Measurements from ENCODE around the gene ATP1B3.
"Not testable (repeated sequence)": the region's sequence is repeated elsewhere in the genome, so short reads cannot be mapped to it uniquely, and the experiment has no call there.

ATP1B3 gene

DNA sequence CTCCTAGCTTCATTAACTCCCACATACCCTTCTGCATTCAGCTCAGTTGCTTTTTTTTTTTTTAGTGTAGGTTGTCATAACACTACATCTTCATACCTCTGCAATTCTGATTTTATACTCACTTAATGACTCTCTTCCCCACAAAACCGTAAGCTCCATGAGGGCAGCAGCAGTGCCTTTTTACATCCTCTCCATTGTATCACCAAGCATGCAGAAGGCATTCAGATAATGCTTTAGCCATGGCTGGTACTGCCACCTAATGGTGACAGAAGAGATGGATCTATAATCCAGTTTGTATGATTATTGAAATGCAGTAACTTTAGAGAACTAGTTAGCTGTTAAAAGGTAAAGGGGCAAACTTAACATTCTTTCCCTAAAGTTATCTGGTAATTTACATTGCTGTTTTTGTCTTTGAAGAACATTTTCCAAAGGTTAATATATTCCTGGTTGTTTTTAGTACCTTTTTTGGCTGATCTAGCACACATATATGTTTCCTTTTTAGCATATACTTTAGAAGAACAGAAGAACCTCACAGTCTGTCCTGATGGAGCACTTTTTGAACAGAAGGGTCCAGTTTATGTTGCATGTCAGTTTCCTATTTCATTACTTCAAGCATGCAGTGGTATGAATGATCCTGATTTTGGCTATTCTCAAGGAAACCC is 36.8 kb downstream of the ATP1B3 start:
- Histone ChIP-seq H3K36me3 (ENCODE audit: control insufficient read depth, insufficient read depth, low read length) (peaks cover 6% of the 10 kb centered on the region), H3K4me1 (ENCODE audit: control insufficient read depth, insufficient read depth, low read length) (no peaks in the 10 kb centered on the region), H3K4me3 (ENCODE audit: low read depth, low read length) (no peak overlapping the region), H3K9ac (ENCODE audit: low read depth, low read length) (no peak overlapping the region), H3K9me3 (ENCODE audit: control insufficient read depth, insufficient read depth, low read length) (no peaks in the 10 kb centered on the region), H3K27me3 (ENCODE audit: control insufficient read depth, insufficient read depth, low read length) (no peaks in the 10 kb centered on the region)

DNA sequence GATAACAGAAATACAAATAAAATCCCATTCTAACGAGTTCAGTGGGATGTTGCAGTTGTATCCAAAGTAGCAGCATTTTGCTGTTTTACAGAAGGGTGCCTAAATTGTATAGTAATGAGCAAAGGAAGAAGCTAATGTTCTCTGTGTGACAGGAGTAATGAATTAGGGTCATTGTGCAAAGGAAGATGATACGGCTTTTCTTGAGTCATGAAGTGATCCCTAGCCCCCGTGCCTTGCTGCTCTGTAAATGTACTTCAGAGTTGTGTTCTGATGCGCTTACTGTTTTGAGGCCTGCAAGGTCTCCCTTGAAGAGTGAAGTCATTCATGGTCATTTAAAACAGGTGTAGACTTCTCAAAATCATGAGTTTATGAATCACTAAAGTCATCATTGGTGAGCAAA is 37.9 kb downstream of the ATP1B3 start:
- Histone ChIP-seq H3K36me3 (ENCODE audit: control insufficient read depth, insufficient read depth, low read length) (peaks cover 3% of the 10 kb centered on the region), H3K4me1 (ENCODE audit: control insufficient read depth, insufficient read depth, low read length) (no peaks in the 10 kb centered on the region), H3K27me3 (ENCODE audit: control insufficient read depth, insufficient read depth, low read length) (no peaks in the 10 kb centered on the region), H3K9ac (ENCODE audit: low read depth, low read length) (no peak overlapping the region), H3K4me3 (ENCODE audit: low read depth, low read length) (no peak overlapping the region), H3K9me3 (ENCODE audit: control insufficient read depth, insufficient read depth, low read length) (no peaks in the 10 kb centered on the region)

DNA sequence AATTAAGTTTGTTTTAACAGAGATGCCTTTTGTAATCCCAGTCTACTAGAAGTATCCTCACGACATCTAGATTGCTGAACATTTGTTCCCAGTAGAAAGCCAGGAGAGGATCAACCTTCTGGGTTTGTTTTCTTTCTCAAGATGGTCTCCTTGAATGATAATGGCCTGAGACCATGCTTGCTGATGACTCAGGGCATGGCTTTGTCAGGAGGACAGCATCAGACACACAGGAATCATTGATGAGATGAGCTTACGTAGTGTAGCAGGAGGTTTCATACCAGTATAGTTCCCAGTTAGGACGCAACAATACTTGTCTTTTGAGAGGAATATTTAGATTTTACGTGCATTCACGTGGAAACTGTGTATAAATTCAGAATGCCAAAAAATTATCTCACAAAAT is 38.6 kb downstream of the ATP1B3 start:
- peaks cover 4% of the 10 kb centered on the region for H3K36me3 ChIP-seq (ENCODE audit: control insufficient read depth, insufficient read depth, low read length)
- no peak overlapping the region for H3K9ac ChIP-seq (ENCODE audit: low read depth, low read length)
- no peaks in the 10 kb centered on the region for H3K4me1 ChIP-seq (ENCODE audit: control insufficient read depth, insufficient read depth, low read length)
- no peaks in the 10 kb centered on the region for H3K9me3 ChIP-seq (ENCODE audit: control insufficient read depth, insufficient read depth, low read length)
- no peak overlapping the region for H3K4me3 ChIP-seq (ENCODE audit: low read depth, low read length)
- H3K27me3 ChIP-seq (ENCODE audit: control insufficient read depth, insufficient read depth, low read length): no peaks in the 10 kb centered on the region

DNA sequence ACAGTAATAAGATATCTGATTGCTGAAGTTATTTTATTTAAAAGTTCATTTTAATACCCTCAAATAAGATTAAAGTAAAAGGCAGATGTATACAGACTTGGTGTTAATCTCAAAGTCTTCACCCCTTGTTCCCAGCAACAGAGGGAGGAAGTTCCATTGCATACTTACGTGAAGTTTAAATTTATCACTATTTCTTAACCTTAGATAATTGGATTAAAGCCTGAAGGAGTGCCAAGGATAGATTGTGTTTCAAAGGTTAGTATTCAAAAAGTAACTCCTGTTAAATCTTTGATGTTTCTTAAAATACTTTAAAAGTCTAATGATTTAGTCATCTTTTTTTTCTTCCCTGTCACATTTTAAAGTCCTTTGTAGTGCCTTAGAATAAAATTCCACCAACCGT is 39.3 kb downstream of the ATP1B3 start:
- Histone ChIP-seq H3K36me3 (ENCODE audit: control insufficient read depth, insufficient read depth, low read length) (peaks cover 7% of the 10 kb centered on the region), H3K27me3 (ENCODE audit: control insufficient read depth, insufficient read depth, low read length) (no peaks in the 10 kb centered on the region), H3K4me3 (ENCODE audit: low read depth, low read length) (no peak overlapping the region), H3K9me3 (ENCODE audit: control insufficient read depth, insufficient read depth, low read length) (no peaks in the 10 kb centered on the region), H3K9ac (ENCODE audit: low read depth, low read length) (no peak overlapping the region), H3K4me1 (ENCODE audit: control insufficient read depth, insufficient read depth, low read length) (no peaks in the 10 kb centered on the region)

DNA sequence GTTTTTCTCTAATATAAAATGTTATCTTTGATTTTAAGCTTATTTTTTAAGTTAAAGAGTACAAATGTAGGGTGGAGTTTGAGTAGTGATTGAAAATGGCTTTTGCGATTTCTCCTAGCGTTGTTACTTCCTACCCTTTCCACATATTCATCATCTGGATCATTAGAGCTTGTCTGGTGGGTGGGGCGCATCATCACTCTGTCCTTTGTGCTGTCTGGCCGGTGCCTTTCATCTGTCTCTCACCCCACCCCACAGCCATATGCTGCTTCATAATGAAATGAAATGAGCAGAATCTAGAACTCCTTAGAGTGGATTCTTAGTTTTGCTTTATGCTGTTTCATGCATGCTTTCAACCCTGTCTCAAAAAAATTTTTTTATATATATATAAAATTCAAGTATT is 44.3 kb downstream of the ATP1B3 start:
- no peak overlapping the region for H3K4me3 ChIP-seq (ENCODE audit: low read depth, low read length)
- no peaks in the 10 kb centered on the region for H3K4me1 ChIP-seq (ENCODE audit: control insufficient read depth, insufficient read depth, low read length)
- peaks cover 6% of the 10 kb centered on the region for H3K36me3 ChIP-seq (ENCODE audit: control insufficient read depth, insufficient read depth, low read length)
- no peaks in the 10 kb centered on the region for H3K9me3 ChIP-seq (ENCODE audit: control insufficient read depth, insufficient read depth, low read length)
- H3K9ac ChIP-seq (ENCODE audit: low read depth, low read length): no peak overlapping the region
- no peaks in the 10 kb centered on the region for H3K27me3 ChIP-seq (ENCODE audit: control insufficient read depth, insufficient read depth, low read length)

DNA sequence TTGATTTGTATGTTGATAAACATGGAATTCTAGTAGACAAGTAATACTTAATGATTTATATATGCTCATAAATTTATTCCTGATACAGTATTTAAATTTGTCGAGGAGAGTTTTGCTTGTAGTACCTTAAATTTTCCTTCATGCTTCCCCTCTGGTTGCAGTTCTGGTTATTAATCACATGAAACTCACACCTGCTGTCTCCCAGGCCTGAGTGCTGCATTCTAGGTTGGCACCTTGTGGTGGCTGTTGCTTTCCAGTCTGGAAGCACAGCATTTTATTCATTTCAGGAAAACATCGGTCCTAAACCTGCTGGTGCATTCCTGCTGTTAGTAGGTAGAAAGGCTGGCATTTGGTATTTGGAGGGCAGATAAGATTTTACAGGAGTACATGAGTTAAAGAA is 44.9 kb downstream of the ATP1B3 start:
- Histone ChIP-seq H3K9ac (ENCODE audit: low read depth, low read length) (no peak overlapping the region), H3K4me3 (ENCODE audit: low read depth, low read length) (no peak overlapping the region), H3K9me3 (ENCODE audit: control insufficient read depth, insufficient read depth, low read length) (no peaks in the 10 kb centered on the region), H3K36me3 (ENCODE audit: control insufficient read depth, insufficient read depth, low read length) (peaks cover 6% of the 10 kb centered on the region), H3K4me1 (ENCODE audit: control insufficient read depth, insufficient read depth, low read length) (no peaks in the 10 kb centered on the region), H3K27me3 (ENCODE audit: control insufficient read depth, insufficient read depth, low read length) (no peaks in the 10 kb centered on the region)

DNA sequence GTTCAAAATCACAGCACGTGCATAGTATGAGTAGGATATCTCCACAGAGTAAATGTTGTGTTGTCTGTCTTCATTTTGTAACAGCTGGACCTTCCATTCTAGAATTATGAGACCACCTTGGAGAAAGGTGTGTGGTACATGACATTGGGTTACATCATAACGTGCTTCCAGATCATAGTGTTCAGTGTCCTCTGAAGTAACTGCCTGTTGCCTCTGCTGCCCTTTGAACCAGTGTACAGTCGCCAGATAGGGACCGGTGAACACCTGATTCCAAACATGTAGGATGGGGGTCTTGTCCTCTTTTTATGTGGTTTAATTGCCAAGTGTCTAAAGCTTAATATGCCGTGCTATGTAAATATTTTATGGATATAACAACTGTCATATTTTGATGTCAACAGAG is 49.2 kb downstream of the ATP1B3 start:
- not testable (repeated sequence) for H3K9me3 ChIP-seq (ENCODE audit: control insufficient read depth, insufficient read depth, low read length); H3K36me3 ChIP-seq (ENCODE audit: control insufficient read depth, insufficient read depth, low read length); H3K27me3 ChIP-seq (ENCODE audit: control insufficient read depth, insufficient read depth, low read length); H3K9ac ChIP-seq (ENCODE audit: low read depth, low read length); H3K4me1 ChIP-seq (ENCODE audit: control insufficient read depth, insufficient read depth, low read length); H3K4me3 ChIP-seq (ENCODE audit: low read depth, low read length)

DNA sequence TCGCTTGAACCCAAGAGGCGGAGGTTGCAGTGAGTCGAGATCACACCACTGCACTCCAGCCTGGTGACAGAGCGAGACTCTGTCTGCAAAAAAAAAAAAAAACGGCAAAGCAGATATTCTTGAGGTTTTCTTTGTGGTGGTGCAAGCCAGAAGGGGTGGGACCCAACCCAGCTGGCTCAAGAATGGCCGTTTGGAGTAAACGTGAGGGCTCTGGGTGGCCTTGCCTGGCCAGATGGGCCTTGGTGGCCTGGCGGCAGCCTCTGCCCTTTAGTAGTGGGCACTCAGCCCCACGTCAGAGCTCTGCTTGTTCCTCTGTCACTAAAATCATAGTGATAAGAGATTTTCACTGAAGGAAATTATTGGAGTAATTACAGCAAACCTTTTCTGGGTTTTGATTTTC is 50.5 kb downstream of the ATP1B3 start:
- H3K27me3 ChIP-seq (ENCODE audit: control insufficient read depth, insufficient read depth, low read length): no peaks in the 10 kb centered on the region
- peaks cover 2% of the 10 kb centered on the region for H3K36me3 ChIP-seq (ENCODE audit: control insufficient read depth, insufficient read depth, low read length)
- no peak overlapping the region for H3K4me3 ChIP-seq (ENCODE audit: low read depth, low read length)
- H3K4me1 ChIP-seq (ENCODE audit: control insufficient read depth, insufficient read depth, low read length): no peaks in the 10 kb centered on the region
- no peaks in the 10 kb centered on the region for H3K9me3 ChIP-seq (ENCODE audit: control insufficient read depth, insufficient read depth, low read length)
- no peak overlapping the region for H3K9ac ChIP-seq (ENCODE audit: low read depth, low read length)

DNA sequence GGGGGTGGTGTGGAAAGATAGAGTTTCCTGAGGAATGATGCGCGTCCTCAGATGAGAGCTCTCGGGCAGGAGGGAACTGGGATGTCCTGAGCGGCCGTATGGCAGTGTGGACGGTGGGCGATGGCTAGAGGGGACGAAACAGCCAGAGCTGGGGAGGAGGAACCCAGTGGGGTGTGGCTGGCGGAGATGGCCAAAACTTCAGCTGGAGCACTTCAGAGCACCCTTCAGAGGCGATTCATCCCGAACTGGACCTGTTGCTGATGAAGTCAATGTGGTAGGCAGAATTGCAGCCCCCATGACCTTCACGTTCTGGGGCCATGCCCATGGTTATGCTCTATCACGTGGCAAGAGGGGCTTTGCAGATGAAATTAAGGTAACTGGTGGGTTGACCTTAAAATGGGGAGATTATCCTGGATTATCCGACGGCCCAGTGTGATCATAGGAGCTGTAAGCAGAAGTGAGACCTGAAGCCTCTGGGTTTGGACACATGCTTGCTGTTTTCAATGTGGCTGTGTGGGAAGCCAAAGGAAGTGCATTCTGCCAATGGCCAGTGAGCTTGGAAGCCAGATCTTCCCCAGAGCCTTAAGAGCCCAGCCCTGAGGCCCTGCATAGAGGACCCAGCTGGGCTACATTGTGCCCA is 52.3 kb downstream of the ATP1B3 start:
- H3K9ac ChIP-seq (ENCODE audit: low read depth, low read length): no peak overlapping the region
- H3K27me3 ChIP-seq (ENCODE audit: control insufficient read depth, insufficient read depth, low read length): no peaks in the 10 kb centered on the region
- H3K9me3 ChIP-seq (ENCODE audit: control insufficient read depth, insufficient read depth, low read length): no peaks in the 10 kb centered on the region
- no peaks in the 10 kb centered on the region for H3K36me3 ChIP-seq (ENCODE audit: control insufficient read depth, insufficient read depth, low read length)
- H3K4me1 ChIP-seq (ENCODE audit: control insufficient read depth, insufficient read depth, low read length): no peaks in the 10 kb centered on the region
- H3K4me3 ChIP-seq (ENCODE audit: low read depth, low read length): no peak overlapping the region

DNA sequence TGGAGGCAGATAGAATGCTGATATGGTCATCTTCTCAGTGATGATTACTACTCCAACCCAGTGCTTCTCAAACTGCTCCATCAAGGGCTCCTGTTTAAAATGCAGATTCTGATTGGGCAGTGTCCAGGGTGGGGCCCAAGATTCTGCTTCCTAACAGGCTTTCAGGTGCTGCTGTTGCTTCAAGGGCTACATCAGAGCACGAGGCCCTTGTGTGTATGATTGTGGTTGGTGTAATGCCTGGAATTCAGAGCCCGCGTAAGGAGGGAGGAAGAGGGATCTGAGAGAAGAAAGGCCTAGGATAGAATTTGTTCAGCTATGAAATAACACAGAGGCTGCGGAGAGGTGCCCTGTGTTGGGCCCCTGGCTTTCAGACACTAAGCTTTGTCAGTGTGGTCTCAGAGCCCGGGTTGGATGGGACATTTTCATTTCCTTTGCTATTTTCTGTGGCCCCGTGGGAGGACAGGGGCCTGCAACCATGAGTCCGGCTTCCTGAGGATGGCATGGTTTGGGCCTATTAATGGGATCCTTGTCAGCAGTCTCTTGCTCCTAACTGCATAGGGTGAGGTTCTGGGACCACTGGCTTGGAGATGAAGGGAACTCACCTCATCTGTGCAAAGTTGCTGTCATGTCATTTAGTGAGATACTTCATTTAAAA is 53.0 kb downstream of the ATP1B3 start:
- no peaks in the 10 kb centered on the region for H3K9me3 ChIP-seq (ENCODE audit: control insufficient read depth, insufficient read depth, low read length)
- no peaks in the 10 kb centered on the region for H3K27me3 ChIP-seq (ENCODE audit: control insufficient read depth, insufficient read depth, low read length)
- H3K36me3 ChIP-seq (ENCODE audit: control insufficient read depth, insufficient read depth, low read length): no peaks in the 10 kb centered on the region
- H3K9ac ChIP-seq (ENCODE audit: low read depth, low read length): no peak overlapping the region
- H3K4me1 ChIP-seq (ENCODE audit: control insufficient read depth, insufficient read depth, low read length): no peaks in the 10 kb centered on the region
- no peak overlapping the region for H3K4me3 ChIP-seq (ENCODE audit: low read depth, low read length)

DNA sequence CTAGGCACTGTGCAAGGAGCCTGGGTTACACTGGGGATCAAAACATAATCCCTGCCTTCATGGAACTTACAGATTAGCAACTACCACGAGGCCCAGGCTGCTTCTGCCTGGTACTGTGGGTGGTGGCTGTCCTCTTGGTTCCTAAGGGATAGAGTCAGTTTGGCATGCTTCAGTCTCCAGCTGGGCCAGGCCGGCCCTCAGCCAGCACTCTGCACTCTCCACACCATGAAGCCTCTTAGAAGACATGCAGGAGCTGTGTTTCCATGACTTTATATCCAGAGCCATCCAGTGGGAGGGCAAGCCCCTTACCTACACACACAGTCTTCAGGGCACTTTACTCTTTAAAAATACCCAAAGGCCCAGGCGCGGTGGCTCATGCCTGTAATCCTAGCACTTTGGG is 54.4 kb downstream of the ATP1B3 start:
- Histone ChIP-seq H3K27me3 (ENCODE audit: control insufficient read depth, insufficient read depth, low read length) (no peaks in the 10 kb centered on the region), H3K36me3 (ENCODE audit: control insufficient read depth, insufficient read depth, low read length) (no peaks in the 10 kb centered on the region), H3K9ac (ENCODE audit: low read depth, low read length) (no peak overlapping the region), H3K9me3 (ENCODE audit: control insufficient read depth, insufficient read depth, low read length) (no peaks in the 10 kb centered on the region), H3K4me1 (ENCODE audit: control insufficient read depth, insufficient read depth, low read length) (no peaks in the 10 kb centered on the region), H3K4me3 (ENCODE audit: low read depth, low read length) (no peak overlapping the region)

Measured in iPS-15b (cell line).